Naive thymus-derived CD8-positive, alpha-beta T cell (primary cell): ENCODE results near the gene ZC2HC1C. TPM values are rescaled to one million over a fixed set of nuclear protein-coding genes. Genes with fewer than 3 reads are reported as not detected.
A peak's percentile ranks its signal among the peaks of the same experiment; 100 is the strongest.

Source experiments
- ATAC-seq, 2 donors: fragments of 150-1000 bp; cut with Tn5 transposase in 1 of 2; sonication (Bioruptor Pico), chemical (Tn5 transposase) in 1 of 2; 1 replicate in 1 of 2; 2 replicates in 1 of 2; pipeline ENCODE4 v1.10.0; 2021; ENCODE audit warnings: mild to moderate bottlenecking in 2 of 2, moderate library complexity in 2 of 2
- POLR2A ChIA-PET: fragments of 350-600 bp; sonication (Branson Sonifier 250); formaldehyde crosslinking; loops from one replicate; lab custom pipeline; 2021; ENCODE audit warnings: antibody characterized with exemption; lab: Charles Lee
- DNase-seq, 10 donors: peaks; one replicate each; pipeline versions ENCODE4 v3.0.0 to v3.0.0-alpha.2; 2020 to 2022
- H3K27ac Mint-ChIP-seq, 10 donors: one replicate each; pipeline ENCODE4 v1.8.0; 2020 to 2022; ENCODE audit warnings: mild to moderate bottlenecking in 10 of 10, mixed read lengths in 10 of 10, moderate library complexity in 4 of 10, inconsistent platforms in 1 of 10
- H3K27me3 Mint-ChIP-seq, 5 donors: one replicate each; pipeline ENCODE4 v1.8.0; 2021 to 2022; ENCODE audit warnings: mixed read lengths in 5 of 5
- H3K36me3 Mint-ChIP-seq, 3 donors: one replicate each; pipeline ENCODE4 v1.8.0; 2020 to 2022; ENCODE audit warnings: mixed read lengths in 3 of 3, mild to moderate bottlenecking in 2 of 3, inconsistent platforms in 1 of 3
- H3K4me1 Mint-ChIP-seq, 4 donors: one replicate each; pipeline ENCODE4 v1.8.0; 2021 to 2022; ENCODE audit warnings: mixed read lengths in 4 of 4
- H3K4me3 Mint-ChIP-seq, 10 donors: one replicate each; pipeline ENCODE4 v1.8.0; 2020 to 2022; ENCODE audit warnings: mild to moderate bottlenecking in 10 of 10, mixed read lengths in 10 of 10, moderate library complexity in 6 of 10, inconsistent platforms in 1 of 10
- H3K9me3 Mint-ChIP-seq, 9 donors: one replicate each; pipeline ENCODE4 v1.8.0; 2020 to 2022; ENCODE audit warnings: mixed read lengths in 9 of 9, mild to moderate bottlenecking in 3 of 9, inconsistent platforms in 1 of 9, moderate library complexity in 1 of 9
- polyA plus RNA-seq, 3 donors: library from polyadenylated mRNA; unstranded; fragments of 300-500 nt; fragmentation: Illumina TruSeq; gene quantifications; one replicate each; pipeline ENCODE4 v1.2.3, GENCODE V29; 2021
- total RNA-seq, 8 experiments: library from RNA in 2 of 8; stranded (reverse) in 2 of 8; gene quantifications; one replicate each; pipeline ENCODE4 v1.2.3 and lab custom pipeline; 2021 to 2026

ZC2HC1C gene
- total and polyA plus RNA-seq, 5 experiments from 2014 or later, result 0.69 to 1.2 (median 0.70) TPM; not detected in 2

GRCh38 chr14:75081660-75082229, 12.3 kb downstream of the ZC2HC1C start:
- no peak overlapping the region for H3K4me3 Mint-ChIP-seq
- DNase-seq (no peak), ATAC-seq (no peak)
- POLR2A ChIA-PET, result no interaction called here
- no peaks in the 10 kb centered on the region for H3K4me1 Mint-ChIP-seq
- H3K27me3 Mint-ChIP-seq, result no peaks in the 10 kb centered on the region
- H3K9me3 Mint-ChIP-seq, result no peaks in the 10 kb centered on the region
- peaks cover 0 to 54% (median 20%) of the 10 kb centered on the region in 3 donors for H3K36me3 Mint-ChIP-seq
- peak overlapping the region in 2 of 10 donors; percentile 34 to 63 for H3K27ac Mint-ChIP-seq

- Mint-ChIP-seq H3K27ac (peak overlapping the region in 4 of 10 donors; percentile 8 to 80 (median 56)), H3K9me3 (no peaks in the 10 kb centered on the region), H3K4me3 (no peak overlapping the region), H3K27me3 (no peaks in the 10 kb centered on the region), H3K36me3 (peaks cover 0 to 69% (median 30%) of the 10 kb centered on the region in 3 donors), H3K4me1 (no peaks in the 10 kb centered on the region)
- no peak for DNase-seq
- POLR2A ChIA-PET, result interaction anchor here (0.9 kb wide), 1 partner anchor 141 kb away, joined by 3 read pairs; no protein-coding TSS in a partner anchor
- no peak for ATAC-seq
Observed at GRCh38 chr14:75083271-75083670, 13.8 kb downstream of the ZC2HC1C start.

- H3K9me3 Mint-ChIP-seq, result no peaks in the 10 kb centered on the region
- no peaks in the 10 kb centered on the region for H3K27me3 Mint-ChIP-seq
- ATAC-seq, result no peak
- DNase-seq, result no peak
- peak overlapping the region in 5 of 10 donors; percentile 5 to 73 (median 52) for H3K27ac Mint-ChIP-seq
- no peak overlapping the region for H3K4me3 Mint-ChIP-seq
- peaks cover 0 to 75% (median 33%) of the 10 kb centered on the region in 3 donors for H3K36me3 Mint-ChIP-seq
- POLR2A ChIA-PET, result no interaction called here
- no peaks in the 10 kb centered on the region for H3K4me1 Mint-ChIP-seq
Observed at GRCh38 chr14:75084513-75084912, 15.1 kb downstream of the ZC2HC1C start.

GRCh38 chr14:75088153-75088552, 18.7 kb downstream of the ZC2HC1C start:
- H3K36me3 Mint-ChIP-seq, result peaks cover 0 to 88% (median 26%) of the 10 kb centered on the region in 3 donors
- H3K9me3 Mint-ChIP-seq, result no peaks in the 10 kb centered on the region
- DNase-seq, result no peak
- no peaks in the 10 kb centered on the region for H3K4me1 Mint-ChIP-seq
- no peak overlapping the region for H3K4me3 Mint-ChIP-seq
- POLR2A ChIA-PET, result interaction anchor here (1.3 kb wide), 1 partner anchor 139 kb away, joined by 4 read pairs; no protein-coding TSS in a partner anchor
- no peaks in the 10 kb centered on the region for H3K27me3 Mint-ChIP-seq
- H3K27ac Mint-ChIP-seq, result no peak overlapping the region
- ATAC-seq, result no peak

GRCh38 chr14:75088566-75089373, 19.3 kb downstream of the ZC2HC1C start:
- Mint-ChIP-seq H3K4me3 (no peak overlapping the region), H3K9me3 (no peaks in the 10 kb centered on the region), H3K27me3 (no peaks in the 10 kb centered on the region), H3K36me3 (peaks cover 0 to 86% (median 26%) of the 10 kb centered on the region in 3 donors), H3K4me1 (no peaks in the 10 kb centered on the region), H3K27ac (peak overlapping the region in 2 of 10 donors; percentile 14 to 29)
- peak; percentile 56 to 62 for ATAC-seq
- POLR2A ChIA-PET, result interaction anchor here (1.3 kb wide), 1 partner anchor 140 kb away, joined by 4 read pairs; no protein-coding TSS in a partner anchor
- DNase-seq, result peak in 7 of 10 donors; percentile 25 to 73 (median 38)

GRCh38 chr14:75090353-75090752, 20.9 kb downstream of the ZC2HC1C start:
- H3K4me1 Mint-ChIP-seq, result no peaks in the 10 kb centered on the region
- peaks cover 0 to 84% (median 25%) of the 10 kb centered on the region in 3 donors for H3K36me3 Mint-ChIP-seq
- DNase-seq, result no peak
- H3K4me3 Mint-ChIP-seq, result no peak overlapping the region
- peak overlapping the region in 1 of 10 donors; percentile 37 for H3K27ac Mint-ChIP-seq
- POLR2A ChIA-PET, result no interaction called here
- no peak for ATAC-seq
- no peaks in the 10 kb centered on the region for H3K27me3 Mint-ChIP-seq
- no peaks in the 10 kb centered on the region for H3K9me3 Mint-ChIP-seq

- no peak for ATAC-seq
- H3K4me1 Mint-ChIP-seq, result no peaks in the 10 kb centered on the region
Observed at GRCh38 chr14:75091251-75091650, 21.8 kb downstream of the ZC2HC1C start.

GRCh38 chr14:75092698-75093097, 23.3 kb downstream of the ZC2HC1C start:
- Mint-ChIP-seq H3K27ac (peak overlapping the region in 1 of 10 donors; percentile 34), H3K36me3 (peaks cover 0 to 84% (median 16%) of the 10 kb centered on the region in 3 donors)

More at GRCh38 chr14:75091251-75091650, 21.8 kb downstream of the ZC2HC1C start:
- H3K36me3 Mint-ChIP-seq, result peaks cover 0 to 84% (median 23%) of the 10 kb centered on the region in 3 donors
- no peaks in the 10 kb centered on the region for H3K27me3 Mint-ChIP-seq
- peak overlapping the region in 1 of 10 donors; percentile 45 for H3K27ac Mint-ChIP-seq
- POLR2A ChIA-PET, result no interaction called here
- no peak for DNase-seq
- H3K4me3 Mint-ChIP-seq, result no peak overlapping the region
- H3K9me3 Mint-ChIP-seq, result no peaks in the 10 kb centered on the region

GRCh38 chr14:75094896-75095295, 25.5 kb downstream of the ZC2HC1C start:
- no peak for DNase-seq
- H3K36me3 Mint-ChIP-seq, result peaks cover 0 to 94% (median 23%) of the 10 kb centered on the region in 3 donors
- no peak overlapping the region for H3K4me3 Mint-ChIP-seq
- POLR2A ChIA-PET, result no interaction called here
- ATAC-seq, result no peak
- H3K9me3 Mint-ChIP-seq, result no peaks in the 10 kb centered on the region
- H3K4me1 Mint-ChIP-seq, result peaks cover 0 to 8% (median 5%) of the 10 kb centered on the region in 4 donors
- H3K27me3 Mint-ChIP-seq, result no peaks in the 10 kb centered on the region
- H3K27ac Mint-ChIP-seq, result no peak overlapping the region

More at GRCh38 chr14:75092698-75093097, 23.3 kb downstream of the ZC2HC1C start:
- H3K27me3 Mint-ChIP-seq, result no peaks in the 10 kb centered on the region
- no peak for ATAC-seq
- POLR2A ChIA-PET, result no interaction called here
- H3K4me3 Mint-ChIP-seq, result no peak overlapping the region
- DNase-seq, result no peak
- H3K4me1 Mint-ChIP-seq, result peaks cover 0 to 2% (median 0%) of the 10 kb centered on the region in 4 donors
- no peaks in the 10 kb centered on the region for H3K9me3 Mint-ChIP-seq

GRCh38 chr14:75095690-75096089, 26.2 kb downstream of the ZC2HC1C start:
- Mint-ChIP-seq H3K9me3 (no peaks in the 10 kb centered on the region), H3K4me1 (peaks cover 0 to 8% (median 5%) of the 10 kb centered on the region in 4 donors), H3K27me3 (no peaks in the 10 kb centered on the region), H3K4me3 (no peak overlapping the region), H3K36me3 (peaks cover 0 to 95% (median 28%) of the 10 kb centered on the region in 3 donors), H3K27ac (no peak overlapping the region)
- ATAC-seq (no peak), DNase-seq (no peak)
- POLR2A ChIA-PET, result no interaction called here

- peaks cover 0 to 95% (median 31%) of the 10 kb centered on the region in 3 donors for H3K36me3 Mint-ChIP-seq
- H3K4me3 Mint-ChIP-seq, result no peak overlapping the region
- H3K27me3 Mint-ChIP-seq, result no peaks in the 10 kb centered on the region
- peaks cover 0 to 8% (median 5%) of the 10 kb centered on the region in 4 donors for H3K4me1 Mint-ChIP-seq
- ATAC-seq (no peak), DNase-seq (no peak)
- H3K9me3 Mint-ChIP-seq, result no peaks in the 10 kb centered on the region
- POLR2A ChIA-PET, result no interaction called here
- no peak overlapping the region for H3K27ac Mint-ChIP-seq
Observed at GRCh38 chr14:75096959-75097358, 27.5 kb downstream of the ZC2HC1C start.

- Mint-ChIP-seq H3K27me3 (no peaks in the 10 kb centered on the region), H3K4me1 (peaks cover 0 to 8% (median 5%) of the 10 kb centered on the region in 4 donors), H3K36me3 (peaks cover 0 to 92% (median 35%) of the 10 kb centered on the region in 3 donors), H3K4me3 (no peak overlapping the region), H3K9me3 (no peaks in the 10 kb centered on the region), H3K27ac (no peak overlapping the region)
- POLR2A ChIA-PET, result no interaction called here
- DNase-seq, result no peak
- ATAC-seq, result no peak
Observed at GRCh38 chr14:75098212-75098611, 28.8 kb downstream of the ZC2HC1C start.

- Mint-ChIP-seq H3K9me3 (no peaks in the 10 kb centered on the region), H3K27ac (peak overlapping the region in 1 of 10 donors; percentile 28), H3K4me3 (no peak overlapping the region), H3K4me1 (peaks cover 0 to 8% (median 5%) of the 10 kb centered on the region in 4 donors), H3K36me3 (peaks cover 0 to 93% (median 35%) of the 10 kb centered on the region in 3 donors), H3K27me3 (no peaks in the 10 kb centered on the region)
- POLR2A ChIA-PET, result no interaction called here
- ATAC-seq (no peak), DNase-seq (no peak)
Observed at GRCh38 chr14:75098682-75099081, 29.2 kb downstream of the ZC2HC1C start.
